Stimulated activated CD4-positive, alpha-beta T cell treated with anti-CD3 and anti-CD28 coated beads, Interleukin-2, amount 100 ng/mL, for 4 hours (primary cell): ENCODE measurements around the gene PLS3.
A peak's percentile ranks its signal among the peaks of the same experiment; 100 is the strongest.
"Not testable (repeated sequence)": the region's sequence is repeated elsewhere in the genome, so short reads cannot be mapped to it uniquely, and the experiment has no call there.

Experiments
- DNase-seq: peaks from one replicate; pipeline ENCODE4 v3.0.0-alpha.2; 2020; ENCODE audit warnings: low read depth

PLS3 gene

GRCh38 chrX:115609621-115610020 is 48.6 kb downstream of the PLS3 start:
- no peak for DNase-seq

GRCh38 chrX:115616943-115617563 is 56.1 kb downstream of the PLS3 start:
- no peak for DNase-seq

DNA sequence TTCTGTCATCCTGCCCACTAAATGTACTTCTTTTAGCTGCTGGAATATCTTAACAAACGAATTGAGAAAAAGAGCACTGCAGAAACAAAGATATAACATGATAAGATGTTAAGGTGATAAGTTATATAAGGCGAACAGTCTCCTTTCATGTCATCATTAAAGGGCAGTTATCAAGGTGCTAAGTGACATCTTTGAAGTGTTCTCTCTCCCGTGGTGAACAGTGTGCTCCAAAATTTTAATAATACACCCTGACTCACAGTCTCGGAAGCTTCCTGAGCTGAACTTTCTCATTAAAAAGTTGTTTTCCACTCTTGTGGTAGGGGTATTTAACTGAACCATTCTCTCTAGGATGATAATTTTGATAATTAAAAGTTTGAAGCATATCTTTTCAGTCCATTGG is 61.6 kb downstream of the PLS3 start:
- no peak for DNase-seq

DNA sequence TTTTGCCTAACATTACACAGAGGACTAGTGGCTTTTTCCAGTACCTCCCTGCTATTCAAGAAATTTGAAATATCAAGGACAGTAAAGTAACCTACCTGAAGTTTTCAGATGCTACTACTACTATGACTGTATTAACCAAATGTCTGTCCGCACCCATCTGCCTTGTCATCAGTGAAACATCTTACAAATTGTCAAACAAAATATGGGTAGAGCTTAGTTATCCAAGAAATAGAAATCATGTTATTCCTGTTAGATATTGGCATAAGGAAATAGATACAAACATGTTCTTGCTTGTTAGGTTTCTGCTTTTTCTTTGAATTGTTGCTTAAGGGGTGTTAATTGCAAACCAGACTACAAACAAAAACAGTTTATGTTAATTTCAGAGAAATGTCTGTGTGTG is 63.9 kb downstream of the PLS3 start:
- DNase-seq = no peak

DNA sequence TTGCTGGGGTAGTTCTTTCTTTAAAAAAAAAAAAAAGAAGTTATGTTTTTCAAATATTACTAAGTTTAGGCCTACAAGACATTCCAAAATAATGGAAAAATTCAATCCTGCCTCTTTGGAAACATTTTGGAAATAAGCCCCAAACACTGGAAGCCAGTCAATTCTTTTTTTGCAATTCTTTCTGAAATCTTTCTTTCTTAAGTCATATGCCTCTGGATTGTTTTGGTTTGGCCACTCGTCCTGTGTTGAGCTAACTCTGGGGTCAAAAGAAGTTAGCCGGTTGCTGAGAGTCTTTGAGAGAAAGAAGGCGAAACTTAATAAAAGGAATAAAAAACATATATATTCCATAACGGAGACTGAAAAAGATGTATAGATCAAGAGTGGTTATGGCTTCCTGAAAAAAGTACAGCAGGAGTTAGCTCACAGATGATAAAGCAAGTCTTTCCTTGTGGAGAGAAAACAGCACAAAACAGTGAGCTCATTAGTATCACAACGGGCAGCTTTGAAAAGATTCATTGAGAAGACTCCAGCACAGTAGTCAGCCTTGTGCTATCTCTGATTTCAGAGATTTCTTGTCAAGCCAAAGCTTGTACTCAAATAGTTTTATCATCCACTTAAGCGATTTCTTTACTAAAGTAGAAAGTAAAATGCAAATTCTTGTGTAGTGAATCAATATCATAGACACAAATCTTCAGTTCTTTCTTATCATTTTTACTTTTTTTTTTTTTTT is 64.8 kb downstream of the PLS3 start:
- DNase-seq = no peak

- no peak for DNase-seq
Observed at GRCh38 chrX:115630204-115630603, 69.2 kb downstream of the PLS3 start.

GRCh38 chrX:115632455-115632854 is 71.5 kb downstream of the PLS3 start:
- DNase-seq = no peak

- not testable (repeated sequence) for DNase-seq
Observed at GRCh38 chrX:115633397-115633796, 72.4 kb downstream of the PLS3 start.

- no peak for DNase-seq
Observed at GRCh38 chrX:115639334-115639880, 78.4 kb downstream of the PLS3 start.

GRCh38 chrX:115642311-115642710 is 81.3 kb downstream of the PLS3 start:
- DNase-seq = no peak

DNA sequence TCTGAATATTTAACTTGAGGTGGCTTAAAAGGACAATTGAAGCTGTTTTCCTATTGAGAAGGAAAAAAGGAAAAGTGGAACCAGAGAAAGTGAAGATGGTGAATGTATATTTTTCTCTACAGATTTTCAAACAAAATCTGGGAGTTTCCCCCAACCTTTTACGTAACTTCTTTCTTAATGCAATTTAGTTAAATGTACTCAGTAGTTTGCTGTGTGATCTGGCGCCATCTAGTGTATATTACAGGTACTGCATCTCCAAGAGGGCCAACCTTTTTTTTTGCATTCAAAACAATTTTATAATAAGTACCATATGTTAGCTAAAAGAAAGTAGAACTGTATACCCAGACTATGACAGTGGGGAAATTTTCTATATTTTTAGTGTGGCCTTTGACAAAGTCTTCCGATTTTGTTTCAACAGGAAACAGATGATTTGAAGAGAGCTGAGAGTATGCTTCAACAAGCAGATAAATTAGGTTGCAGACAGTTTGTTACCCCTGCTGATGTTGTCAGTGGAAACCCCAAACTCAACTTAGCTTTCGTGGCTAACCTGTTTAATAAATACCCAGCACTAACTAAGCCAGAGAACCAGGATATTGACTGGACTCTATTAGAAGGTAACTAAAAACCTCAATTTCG is 82.0 kb downstream of the PLS3 start:
- peak; percentile 2 for DNase-seq

- not testable (repeated sequence) for DNase-seq
Observed at GRCh38 chrX:115644397-115644796, 83.4 kb downstream of the PLS3 start.

- no peak for DNase-seq
Observed at GRCh38 chrX:115649461-115650063, 88.6 kb downstream of the PLS3 start.

GRCh38 chrX:115650449-115650848 is 89.5 kb downstream of the PLS3 start:
- no peak for DNase-seq

DNA sequence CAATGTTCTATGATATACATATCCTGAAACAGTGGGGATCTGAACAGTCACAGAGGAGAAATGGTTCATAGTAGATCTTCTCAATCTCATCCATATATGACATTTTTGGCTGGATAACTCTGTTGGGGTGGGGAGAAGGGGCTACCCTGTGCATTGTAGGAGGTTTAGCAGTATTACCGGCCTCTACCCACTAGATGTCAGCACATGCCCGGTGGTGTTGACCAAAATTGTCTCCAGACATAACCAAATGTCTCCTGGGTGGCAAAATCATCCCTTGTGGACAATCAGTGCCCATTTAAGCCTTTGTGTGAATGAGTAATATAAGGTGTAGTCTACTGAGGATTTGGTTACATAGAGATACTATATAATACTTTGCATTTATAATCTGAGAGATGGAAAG is 89.9 kb downstream of the PLS3 start:
- DNase-seq = no peak

- no peak for DNase-seq
Observed at GRCh38 chrX:115652221-115652620, 91.2 kb downstream of the PLS3 start.

DNA sequence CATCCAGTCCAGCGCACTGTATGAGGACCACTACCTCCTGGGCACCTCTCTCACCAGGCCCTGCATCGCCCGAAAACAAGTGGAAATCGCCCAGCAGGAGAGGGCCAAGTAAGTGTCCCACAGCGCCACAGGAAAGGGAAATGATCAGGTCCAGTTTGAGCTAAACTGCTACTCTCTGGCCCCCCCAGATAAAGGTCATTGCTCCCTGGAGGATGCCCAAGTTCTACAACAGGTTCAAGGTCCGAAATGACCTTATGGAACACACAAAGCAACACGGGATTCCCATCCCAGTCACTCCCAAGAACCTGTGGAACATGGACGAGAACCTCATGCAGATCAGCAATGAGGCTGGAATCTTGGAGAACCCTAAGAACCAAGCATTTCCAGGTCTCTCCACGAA is 104.1 kb downstream of the PLS3 start:
- no peak for DNase-seq

- DNase-seq = no peak
Observed at GRCh38 chrX:115679460-115679859, 118.5 kb downstream of the PLS3 start.

DNA sequence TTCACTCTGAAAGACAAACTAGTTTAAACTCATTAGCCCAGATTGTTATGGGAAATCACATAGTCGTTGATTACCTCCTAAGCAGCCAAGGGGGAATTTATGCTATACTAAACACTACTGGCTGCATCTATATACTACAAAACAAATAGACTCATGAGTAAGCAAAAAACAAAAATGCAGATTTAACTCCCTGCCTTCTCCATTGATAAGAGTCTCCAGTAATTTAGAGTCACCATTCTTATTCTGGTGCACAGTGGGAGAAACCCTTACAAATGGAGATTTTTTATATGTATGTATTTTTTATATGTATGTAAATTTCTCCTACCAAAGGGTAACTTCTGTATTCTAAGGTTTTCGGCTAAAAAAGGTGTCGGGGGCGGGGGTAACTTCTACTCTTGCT is 126.6 kb downstream of the PLS3 start:
- no peak for DNase-seq

DNA sequence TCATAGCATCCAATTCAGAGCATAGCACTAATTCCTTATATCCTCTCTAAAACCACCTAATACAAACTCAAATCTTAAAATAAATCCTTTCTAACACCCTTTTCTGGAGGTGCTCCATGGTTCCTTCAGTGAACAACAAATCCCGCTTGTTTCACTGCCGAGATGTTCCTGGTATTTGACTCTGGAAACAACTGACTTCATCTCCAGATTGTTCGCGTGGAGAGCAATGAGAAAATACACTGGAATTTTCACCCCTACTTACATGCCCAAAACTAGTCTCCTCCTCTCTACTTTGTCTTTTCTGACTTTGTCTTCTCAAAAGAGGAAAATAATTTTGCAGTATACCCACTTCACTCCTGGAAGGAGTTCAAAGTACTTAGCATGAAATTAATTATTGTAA is 129.0 kb downstream of the PLS3 start:
- DNase-seq = no peak

- peak; percentile 2 for DNase-seq
Observed at GRCh38 chrX:115690511-115691216, 129.7 kb downstream of the PLS3 start.

DNA sequence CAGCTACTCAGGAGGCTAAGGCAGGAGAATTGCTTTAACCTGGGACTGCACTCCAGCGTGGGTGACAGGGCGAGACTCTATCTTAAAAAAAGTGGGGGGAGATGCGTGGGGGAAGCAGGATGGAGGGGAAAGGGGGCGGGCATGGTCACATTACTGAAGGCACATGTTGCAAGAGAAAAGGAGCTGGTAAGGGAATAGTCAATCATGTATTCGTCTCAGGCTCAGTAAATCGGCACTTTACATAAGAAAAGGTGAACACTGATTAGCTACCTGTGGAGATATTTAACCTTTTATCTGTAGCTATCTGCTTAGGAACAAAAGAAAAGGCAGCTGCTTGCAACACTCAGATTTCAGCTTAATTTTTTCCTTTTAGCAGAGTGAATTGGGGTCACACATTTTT is 132.5 kb downstream of the PLS3 start:
- DNase-seq = no peak
